GM23338 (cell line): ENCODE data around the gene ZDHHC3. TPM values are rescaled to one million over a fixed set of nuclear protein-coding genes. Genes with fewer than 3 reads are reported as not detected.
A peak's percentile ranks its signal among the peaks of the same experiment; 100 is the strongest.

Experiments used
- ATAC-seq: fragments of 200-7000 bp; cut with Tn5 transposase; 3 replicates; pipeline ENCODE4 v1.9.1; 2020
- DNase-seq: peaks from one replicate; pipeline ENCODE4 v3.0.0-alpha.2; 2015; ENCODE audit warnings: low spot score
- H2AFZ ChIP-seq: fragments of 200-600 bp; sonication (generic); 2 replicates; pipeline ENCODE4 v1.8.0; 2016; ENCODE audit warnings: antibody characterized with exemption, mild to moderate bottlenecking, moderate library complexity
- H3F3A ChIP-seq: fragments of 200-600 bp; sonication (generic); replicated peaks from 2 replicates; pipeline ENCODE4 v1.8.0; 2017; ENCODE audit warnings: antibody characterized with exemption, mixed run types, low read depth
- H3K27ac ChIP-seq: fragments of 200-600 bp; sonication (generic); 2 replicates; pipeline ENCODE4 v1.6.1; 2016; ENCODE audit warnings: low read depth
- H3K27me3 ChIP-seq: fragments of 200-600 bp; sonication (generic); 2 replicates; pipeline ENCODE4 v1.8.0; 2016; ENCODE audit warnings: mild to moderate bottlenecking, mixed run types, moderate library complexity; ENCODE audit not compliant: insufficient read depth
- H3K36me3 ChIP-seq: fragments of 200-600 bp; sonication (generic); 2 replicates; pipeline ENCODE4 v1.8.0; 2016; ENCODE audit warnings: mild to moderate bottlenecking; ENCODE audit not compliant: insufficient read depth
- H3K4me1 ChIP-seq: fragments of 200-600 bp; sonication (generic); 2 replicates; pipeline ENCODE4 v1.8.0; 2016; ENCODE audit warnings: mild to moderate bottlenecking, moderate library complexity; ENCODE audit not compliant: insufficient read depth
- H3K4me2 ChIP-seq: fragments of 200-600 bp; sonication (generic); 2 replicates; pipeline ENCODE4 v1.7.1; 2017; ENCODE audit warnings: mixed run types
- H3K4me3 ChIP-seq: fragments of 200-600 bp; sonication (generic); 2 replicates; pipeline ENCODE4 v1.6.1; 2016; ENCODE audit warnings: mixed run types
- H3K79me2 ChIP-seq: fragments of 200-600 bp; sonication (generic); replicated peaks from 2 replicates; pipeline ENCODE4 v1.8.0; 2017; ENCODE audit warnings: mild to moderate bottlenecking; ENCODE audit not compliant: insufficient read depth
- H3K9me2 ChIP-seq: fragments of 200-600 bp; sonication (generic); 2 replicates; pipeline ENCODE4 v1.8.0; 2017; ENCODE audit not compliant: insufficient read depth
- H4K20me1 ChIP-seq: fragments of 200-600 bp; sonication (generic); replicated peaks from 2 replicates; pipeline ENCODE4 v1.8.0; 2017; ENCODE audit warnings: mild to moderate bottlenecking; ENCODE audit not compliant: insufficient read depth
- H3K27ac Mint-ChIP-seq: 2 replicates; pipeline ENCODE4 v1.8.0; 2020; ENCODE audit warnings: inconsistent platforms, mild to moderate bottlenecking, moderate library complexity, mixed read lengths
- H3K27me3 Mint-ChIP-seq: 3 replicates; pipeline ENCODE4 v1.8.0; 2022; ENCODE audit warnings: low read depth, mild to moderate bottlenecking, moderate library complexity, mixed read lengths, inconsistent platforms; ENCODE audit not compliant: insufficient read depth, poor library complexity
- H3K36me3 Mint-ChIP-seq: 3 replicates; pipeline ENCODE4 v1.8.0; 2021; ENCODE audit warnings: low read depth, mild to moderate bottlenecking, inconsistent platforms, moderate library complexity, mixed read lengths
- H3K4me1 Mint-ChIP-seq: 3 replicates; pipeline ENCODE4 v1.8.0; 2020; ENCODE audit warnings: mild to moderate bottlenecking, inconsistent platforms, mixed read lengths
- H3K4me3 Mint-ChIP-seq: 3 replicates; pipeline ENCODE4 v1.8.0; 2021; ENCODE audit warnings: moderate library complexity, mild to moderate bottlenecking, inconsistent platforms, mixed read lengths
- H3K9me3 Mint-ChIP-seq: 3 replicates; pipeline ENCODE4 v1.8.0; 2020; ENCODE audit warnings: moderate library complexity, mild to moderate bottlenecking, inconsistent platforms, mixed read lengths
- CREB1 ChIP-seq: fragments of 250-450 bp; sonication (Bioruptor Pico); IDR thresholded peaks from 2 replicates; pipeline ENCODE4 v1.5.0; 2020; ENCODE audit warnings: low read depth, mild to moderate bottlenecking, moderate library complexity
- EZH2 ChIP-seq: fragments of 200-600 bp; sonication (generic); IDR thresholded peaks from one replicate; pipeline ENCODE4 v1.8.0; 2017; ENCODE audit warnings: antibody characterized with exemption, mild to moderate bottlenecking, low read depth; ENCODE audit not compliant: unreplicated experiment
- NANOG ChIP-seq: IDR thresholded peaks from 2 replicates; pipeline ENCODE4 v1.6.1; 2016; ENCODE audit warnings: antibody characterized with exemption, borderline replicate concordance
- ZNF331 ChIP-seq: fragments of 250-450 bp; sonication (Bioruptor Pico); IDR thresholded peaks from 2 replicates; pipeline ENCODE4 v1.5.0; 2020; ENCODE audit warnings: low read depth, mild to moderate bottlenecking, moderate library complexity
- polyA plus RNA-seq: library from polyadenylated mRNA; unstranded; fragments of >200 nt; fragmentation: Nextera tagmentation; extraction: Ambion mirVana; gene quantifications from 2 replicates; pipeline ENCODE4 v1.2.1, GENCODE V29; 2016
- total RNA-seq: library from RNA; depleted of rRNA; stranded (reverse); fragments of >200 nt; shearing (Covaris generic); gene quantifications from 2 replicates; pipeline ENCODE4 v1.2.3, GENCODE V29; 2014
- TF ChIP-seq, protein P1 (sequence below): IDR thresholded peaks from one replicate; pipeline ENCODE4 v1.6.1; 2018; ENCODE audit warnings: antibody characterized with exemption; ENCODE audit not compliant: unreplicated experiment
- TF ChIP-seq, protein P2 (sequence below): IDR thresholded peaks from 2 replicates; pipeline ENCODE4 v1.6.1; 2016; ENCODE audit warnings: antibody characterized with exemption
- TF ChIP-seq, protein P3 (sequence below): fragments of 250-450 bp; sonication (Bioruptor Pico); IDR thresholded peaks from 2 replicates; pipeline ENCODE4 v1.5.0; 2020; ENCODE audit warnings: mild to moderate bottlenecking, moderate library complexity

ZDHHC3 gene
- total and polyA plus RNA-seq, 2 experiments from 2014 or later, result 28.9 to 84.2 TPM

DNA sequence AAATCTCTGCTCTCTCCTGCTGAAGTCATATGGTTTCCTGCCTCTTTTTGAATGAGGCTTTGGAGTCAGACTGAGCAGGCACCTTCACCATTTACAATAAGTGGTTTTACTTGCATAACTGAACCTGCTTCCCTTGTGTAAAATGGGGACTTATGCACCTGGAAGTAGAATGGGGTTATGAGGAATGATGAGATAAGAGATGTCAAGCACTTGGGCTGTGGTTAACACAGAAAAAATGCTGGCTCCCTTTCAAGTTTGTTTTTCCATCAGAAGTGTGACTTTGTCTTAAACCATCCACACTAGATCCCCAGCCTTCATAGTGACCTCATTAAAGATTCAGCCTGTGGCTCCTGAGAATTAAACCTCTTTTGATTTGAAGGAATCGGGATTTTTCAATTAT, 5.2 kb upstream of the ZDHHC3 start (continued):
- TF ChIP-seq, protein P1, sequence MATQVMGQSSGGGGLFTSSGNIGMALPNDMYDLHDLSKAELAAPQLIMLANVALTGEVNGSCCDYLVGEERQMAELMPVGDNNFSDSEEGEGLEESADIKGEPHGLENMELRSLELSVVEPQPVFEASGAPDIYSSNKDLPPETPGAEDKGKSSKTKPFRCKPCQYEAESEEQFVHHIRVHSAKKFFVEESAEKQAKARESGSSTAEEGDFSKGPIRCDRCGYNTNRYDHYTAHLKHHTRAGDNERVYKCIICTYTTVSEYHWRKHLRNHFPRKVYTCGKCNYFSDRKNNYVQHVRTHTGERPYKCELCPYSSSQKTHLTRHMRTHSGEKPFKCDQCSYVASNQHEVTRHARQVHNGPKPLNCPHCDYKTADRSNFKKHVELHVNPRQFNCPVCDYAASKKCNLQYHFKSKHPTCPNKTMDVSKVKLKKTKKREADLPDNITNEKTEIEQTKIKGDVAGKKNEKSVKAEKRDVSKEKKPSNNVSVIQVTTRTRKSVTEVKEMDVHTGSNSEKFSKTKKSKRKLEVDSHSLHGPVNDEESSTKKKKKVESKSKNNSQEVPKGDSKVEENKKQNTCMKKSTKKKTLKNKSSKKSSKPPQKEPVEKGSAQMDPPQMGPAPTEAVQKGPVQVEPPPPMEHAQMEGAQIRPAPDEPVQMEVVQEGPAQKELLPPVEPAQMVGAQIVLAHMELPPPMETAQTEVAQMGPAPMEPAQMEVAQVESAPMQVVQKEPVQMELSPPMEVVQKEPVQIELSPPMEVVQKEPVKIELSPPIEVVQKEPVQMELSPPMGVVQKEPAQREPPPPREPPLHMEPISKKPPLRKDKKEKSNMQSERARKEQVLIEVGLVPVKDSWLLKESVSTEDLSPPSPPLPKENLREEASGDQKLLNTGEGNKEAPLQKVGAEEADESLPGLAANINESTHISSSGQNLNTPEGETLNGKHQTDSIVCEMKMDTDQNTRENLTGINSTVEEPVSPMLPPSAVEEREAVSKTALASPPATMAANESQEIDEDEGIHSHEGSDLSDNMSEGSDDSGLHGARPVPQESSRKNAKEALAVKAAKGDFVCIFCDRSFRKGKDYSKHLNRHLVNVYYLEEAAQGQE, result no peak
- TF ChIP-seq EZH2 (no peak), NANOG (no peak), CREB1 (no peak), ZNF331 (CRISPR knock-in tag) (no peak)
- TF ChIP-seq, protein P2, sequence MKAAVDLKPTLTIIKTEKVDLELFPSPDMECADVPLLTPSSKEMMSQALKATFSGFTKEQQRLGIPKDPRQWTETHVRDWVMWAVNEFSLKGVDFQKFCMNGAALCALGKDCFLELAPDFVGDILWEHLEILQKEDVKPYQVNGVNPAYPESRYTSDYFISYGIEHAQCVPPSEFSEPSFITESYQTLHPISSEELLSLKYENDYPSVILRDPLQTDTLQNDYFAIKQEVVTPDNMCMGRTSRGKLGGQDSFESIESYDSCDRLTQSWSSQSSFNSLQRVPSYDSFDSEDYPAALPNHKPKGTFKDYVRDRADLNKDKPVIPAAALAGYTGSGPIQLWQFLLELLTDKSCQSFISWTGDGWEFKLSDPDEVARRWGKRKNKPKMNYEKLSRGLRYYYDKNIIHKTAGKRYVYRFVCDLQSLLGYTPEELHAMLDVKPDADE, result no peak

DNA sequence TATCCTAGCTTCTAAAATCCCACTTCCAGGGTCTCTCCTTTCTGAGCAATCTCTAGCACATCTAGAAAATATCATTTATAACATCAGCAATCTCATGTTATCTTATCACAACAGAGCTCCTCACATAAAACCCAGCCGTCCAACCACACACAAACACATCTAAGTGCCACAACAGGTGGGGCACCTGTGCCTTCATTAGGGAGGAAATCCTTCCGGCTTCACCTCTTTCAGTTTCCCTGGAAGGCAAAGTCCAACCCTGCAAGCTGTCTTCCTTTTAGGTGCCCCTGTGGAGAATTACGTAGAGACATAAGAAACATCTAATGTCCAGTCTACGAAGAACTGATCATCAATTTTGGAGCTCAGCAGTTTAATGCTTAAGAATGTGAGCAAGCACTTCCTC, 1.6 kb downstream of the ZDHHC3 start:
- ATAC-seq, result no peak
- H3K27ac Mint-ChIP-seq, result no peak overlapping the region

More for the DNA sequence above, 1.6 kb downstream of the ZDHHC3 start:
- peak overlapping the region; percentile 99 for H3K4me3 Mint-ChIP-seq
- Histone ChIP-seq H3K4me3 (peak overlapping the region; percentile 83), H4K20me1 (peaks cover 43% of the 10 kb centered on the region), H3K4me2 (peak overlapping the region; percentile 98), H2AFZ (no peak overlapping the region), H3K27me3 (no peaks in the 10 kb centered on the region), H3K4me1 (peaks cover 9% of the 10 kb centered on the region), H3K36me3 (no peaks in the 10 kb centered on the region), H3K27ac (no peak overlapping the region), H3K79me2 (peaks cover 95% of the 10 kb centered on the region), H3F3A (no peaks in the 10 kb centered on the region), H3K9me2 (no peaks in the 10 kb centered on the region)
- H3K9me3 Mint-ChIP-seq, result no peaks in the 10 kb centered on the region
- TF ChIP-seq, protein P3, sequence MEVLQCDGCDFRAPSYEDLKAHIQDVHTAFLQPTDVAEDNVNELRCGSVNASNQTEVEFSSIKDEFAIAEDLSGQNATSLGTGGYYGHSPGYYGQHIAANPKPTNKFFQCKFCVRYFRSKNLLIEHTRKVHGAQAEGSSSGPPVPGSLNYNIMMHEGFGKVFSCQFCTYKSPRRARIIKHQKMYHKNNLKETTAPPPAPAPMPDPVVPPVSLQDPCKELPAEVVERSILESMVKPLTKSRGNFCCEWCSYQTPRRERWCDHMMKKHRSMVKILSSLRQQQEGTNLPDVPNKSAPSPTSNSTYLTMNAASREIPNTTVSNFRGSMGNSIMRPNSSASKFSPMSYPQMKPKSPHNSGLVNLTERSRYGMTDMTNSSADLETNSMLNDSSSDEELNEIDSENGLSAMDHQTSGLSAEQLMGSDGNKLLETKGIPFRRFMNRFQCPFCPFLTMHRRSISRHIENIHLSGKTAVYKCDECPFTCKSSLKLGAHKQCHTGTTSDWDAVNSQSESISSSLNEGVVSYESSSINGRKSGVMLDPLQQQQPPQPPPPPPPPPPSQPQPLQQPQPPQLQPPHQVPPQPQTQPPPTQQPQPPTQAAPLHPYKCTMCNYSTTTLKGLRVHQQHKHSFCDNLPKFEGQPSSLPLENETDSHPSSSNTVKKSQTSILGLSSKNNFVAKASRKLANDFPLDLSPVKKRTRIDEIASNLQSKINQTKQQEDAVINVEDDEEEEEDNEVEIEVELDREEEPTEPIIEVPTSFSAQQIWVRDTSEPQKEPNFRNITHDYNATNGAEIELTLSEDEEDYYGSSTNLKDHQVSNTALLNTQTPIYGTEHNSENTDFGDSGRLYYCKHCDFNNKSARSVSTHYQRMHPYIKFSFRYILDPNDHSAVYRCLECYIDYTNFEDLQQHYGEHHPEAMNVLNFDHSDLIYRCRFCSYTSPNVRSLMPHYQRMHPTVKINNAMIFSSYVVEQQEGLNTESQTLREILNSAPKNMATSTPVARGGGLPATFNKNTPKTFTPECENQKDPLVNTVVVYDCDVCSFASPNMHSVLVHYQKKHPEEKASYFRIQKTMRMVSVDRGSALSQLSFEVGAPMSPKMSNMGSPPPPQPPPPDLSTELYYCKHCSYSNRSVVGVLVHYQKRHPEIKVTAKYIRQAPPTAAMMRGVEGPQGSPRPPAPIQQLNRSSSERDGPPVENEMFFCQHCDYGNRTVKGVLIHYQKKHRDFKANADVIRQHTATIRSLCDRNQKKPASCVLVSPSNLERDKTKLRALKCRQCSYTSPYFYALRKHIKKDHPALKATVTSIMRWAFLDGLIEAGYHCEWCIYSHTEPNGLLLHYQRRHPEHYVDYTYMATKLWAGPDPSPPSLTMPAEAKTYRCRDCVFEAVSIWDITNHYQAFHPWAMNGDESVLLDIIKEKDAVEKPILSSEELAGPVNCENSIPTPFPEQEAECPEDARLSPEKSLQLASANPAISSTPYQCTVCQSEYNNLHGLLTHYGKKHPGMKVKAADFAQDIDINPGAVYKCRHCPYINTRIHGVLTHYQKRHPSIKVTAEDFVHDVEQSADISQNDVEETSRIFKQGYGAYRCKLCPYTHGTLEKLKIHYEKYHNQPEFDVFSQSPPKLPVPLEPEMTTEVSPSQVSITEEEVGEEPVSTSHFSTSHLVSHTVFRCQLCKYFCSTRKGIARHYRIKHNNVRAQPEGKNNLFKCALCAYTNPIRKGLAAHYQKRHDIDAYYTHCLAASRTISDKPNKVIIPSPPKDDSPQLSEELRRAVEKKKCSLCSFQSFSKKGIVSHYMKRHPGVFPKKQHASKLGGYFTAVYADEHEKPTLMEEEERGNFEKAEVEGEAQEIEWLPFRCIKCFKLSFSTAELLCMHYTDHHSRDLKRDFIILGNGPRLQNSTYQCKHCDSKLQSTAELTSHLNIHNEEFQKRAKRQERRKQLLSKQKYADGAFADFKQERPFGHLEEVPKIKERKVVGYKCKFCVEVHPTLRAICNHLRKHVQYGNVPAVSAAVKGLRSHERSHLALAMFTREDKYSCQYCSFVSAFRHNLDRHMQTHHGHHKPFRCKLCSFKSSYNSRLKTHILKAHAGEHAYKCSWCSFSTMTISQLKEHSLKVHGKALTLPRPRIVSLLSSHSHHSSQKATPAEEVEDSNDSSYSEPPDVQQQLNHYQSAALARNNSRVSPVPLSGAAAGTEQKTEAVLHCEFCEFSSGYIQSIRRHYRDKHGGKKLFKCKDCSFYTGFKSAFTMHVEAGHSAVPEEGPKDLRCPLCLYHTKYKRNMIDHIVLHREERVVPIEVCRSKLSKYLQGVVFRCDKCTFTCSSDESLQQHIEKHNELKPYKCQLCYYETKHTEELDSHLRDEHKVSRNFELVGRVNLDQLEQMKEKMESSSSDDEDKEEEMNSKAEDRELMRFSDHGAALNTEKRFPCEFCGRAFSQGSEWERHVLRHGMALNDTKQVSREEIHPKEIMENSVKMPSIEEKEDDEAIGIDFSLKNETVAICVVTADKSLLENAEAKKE, result no peak
- no peak for TF ChIP-seq ZNF331 (CRISPR knock-in tag)
- no peak for TF ChIP-seq CREB1
- H3K36me3 Mint-ChIP-seq, result no peaks in the 10 kb centered on the region; the same call in 2 of the 3 replicates
- peaks cover 10% of the 10 kb centered on the region for H3K27me3 Mint-ChIP-seq
- H3K4me1 Mint-ChIP-seq, result peaks cover 27% of the 10 kb centered on the region
- no peak for DNase-seq
